Medulla oblongata (tissue), 1 donor: ENCODE results near the gene CARMIL1.

ENCODE experiments used
- DNase-seq: peaks from one replicate; pipeline ENCODE4 v3.0.0-alpha.2; 2015; ENCODE audit errors: extremely low spot score

CARMIL1 gene

GRCh38 chr6:25506020-25506419, 226.8 kb downstream of the CARMIL1 start:
- DNase-seq, result no peak

- no peak for DNase-seq
Measured at GRCh38 chr6:25508051-25508450, 228.9 kb downstream of the CARMIL1 start.

- no peak for DNase-seq
Measured at GRCh38 chr6:25511376-25511775, 232.2 kb downstream of the CARMIL1 start.

GRCh38 chr6:25512560-25512959, 233.4 kb downstream of the CARMIL1 start:
- DNase-seq, result no peak

GRCh38 chr6:25519856-25520255, 240.7 kb downstream of the CARMIL1 start:
- DNase-seq, result no peak

GRCh38 chr6:25524542-25524941, 245.4 kb downstream of the CARMIL1 start:
- no peak for DNase-seq

- DNase-seq, result no peak
Measured at GRCh38 chr6:25525078-25525477, 245.9 kb downstream of the CARMIL1 start.

- DNase-seq, result no peak
Measured at GRCh38 chr6:25534942-25535631, 255.9 kb downstream of the CARMIL1 start.

GRCh38 chr6:25535632-25536225, 256.6 kb downstream of the CARMIL1 start:
- no peak for DNase-seq

- no peak for DNase-seq
Measured at GRCh38 chr6:25536781-25537180, 257.6 kb downstream of the CARMIL1 start.

- no peak for DNase-seq
Measured at GRCh38 chr6:25537349-25538018, 258.3 kb downstream of the CARMIL1 start.

GRCh38 chr6:25541228-25541627, 262.1 kb downstream of the CARMIL1 start:
- no peak for DNase-seq

GRCh38 chr6:25542984-25543910, 264.1 kb downstream of the CARMIL1 start:
- no peak for DNase-seq

GRCh38 chr6:25544833-25545232, 265.7 kb downstream of the CARMIL1 start:
- DNase-seq, result no peak

- DNase-seq, result no peak
Measured at GRCh38 chr6:25547797-25548196, 268.6 kb downstream of the CARMIL1 start.

- no peak for DNase-seq
Measured at GRCh38 chr6:25548451-25548850, 269.3 kb downstream of the CARMIL1 start.

- no peak for DNase-seq
Measured at GRCh38 chr6:25550631-25551030, 271.5 kb downstream of the CARMIL1 start.

- DNase-seq, result no peak
Measured at GRCh38 chr6:25553502-25553901, 274.3 kb downstream of the CARMIL1 start.

GRCh38 chr6:25555188-25555587, 276.0 kb downstream of the CARMIL1 start:
- DNase-seq, result no peak

GRCh38 chr6:25556516-25556915, 277.3 kb downstream of the CARMIL1 start:
- peak; percentile 88 for DNase-seq

- no peak for DNase-seq
Measured at GRCh38 chr6:25558155-25558817, 279.1 kb downstream of the CARMIL1 start.
